IPS DF 4.7 (cell line): Measurements from ENCODE around the gene FXYD6.

Experiments used
- DNase-seq: peaks from one replicate; pipeline ENCODE4 v3.0.0-alpha.2; 2013; ENCODE audit warnings: low spot score; ENCODE audit errors: extremely low read depth

The FXYD6 gene

GRCh38 chr11:117795638-117796455 is 80.6 kb downstream of the FXYD6 start:
- no peak for DNase-seq

DNA sequence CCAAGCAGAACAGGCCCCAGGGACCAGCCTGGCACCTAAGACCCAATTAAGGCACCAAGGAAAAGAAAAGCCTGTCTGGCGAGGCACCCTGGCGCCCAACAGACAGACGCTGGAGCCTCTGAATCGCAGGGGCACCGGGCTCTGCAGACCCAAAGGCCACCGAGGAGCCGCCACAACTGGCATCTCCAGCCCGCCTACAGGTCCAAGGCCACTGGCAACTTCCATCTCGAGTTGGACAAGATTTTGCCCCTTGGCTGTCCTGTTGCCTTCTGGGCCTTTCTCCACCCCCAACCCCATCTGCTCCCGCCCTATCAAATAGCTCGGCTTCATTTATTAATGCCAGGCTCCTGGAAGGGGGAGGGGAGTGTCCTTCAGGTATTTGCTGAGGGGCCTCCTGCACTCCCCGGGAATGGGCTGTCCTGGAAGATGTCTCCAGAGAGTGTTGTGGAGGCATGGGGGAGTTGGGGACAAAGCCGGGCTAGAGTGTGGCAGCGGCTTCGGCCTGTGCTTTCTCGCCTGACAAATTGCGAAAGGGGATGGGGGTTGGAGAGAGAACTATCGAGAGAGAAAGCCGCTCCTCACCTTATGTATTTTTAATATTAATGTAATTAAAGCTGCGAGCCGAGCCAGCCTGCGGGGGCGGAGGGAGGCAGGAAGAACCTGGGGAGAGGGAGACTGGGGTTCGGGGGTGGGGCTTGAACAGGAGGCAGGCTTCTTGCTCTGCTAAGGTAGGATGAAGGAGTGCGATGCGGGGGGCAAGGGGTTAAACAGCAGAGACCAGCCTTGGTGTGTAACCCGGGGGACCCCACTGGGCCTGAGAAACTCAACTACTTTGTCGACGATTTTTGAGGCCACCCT is 81.5 kb downstream of the FXYD6 start:
- DNase-seq, result no peak

GRCh38 chr11:117794135-117794534 is 82.3 kb downstream of the FXYD6 start:
- DNase-seq, result no peak

- no peak for DNase-seq
Observed at GRCh38 chr11:117793583-117793982, 82.9 kb downstream of the FXYD6 start.

- DNase-seq, result no peak
Observed at GRCh38 chr11:117792992-117793391, 83.5 kb downstream of the FXYD6 start.

GRCh38 chr11:117792241-117792640 is 84.2 kb downstream of the FXYD6 start:
- no peak for DNase-seq

DNA sequence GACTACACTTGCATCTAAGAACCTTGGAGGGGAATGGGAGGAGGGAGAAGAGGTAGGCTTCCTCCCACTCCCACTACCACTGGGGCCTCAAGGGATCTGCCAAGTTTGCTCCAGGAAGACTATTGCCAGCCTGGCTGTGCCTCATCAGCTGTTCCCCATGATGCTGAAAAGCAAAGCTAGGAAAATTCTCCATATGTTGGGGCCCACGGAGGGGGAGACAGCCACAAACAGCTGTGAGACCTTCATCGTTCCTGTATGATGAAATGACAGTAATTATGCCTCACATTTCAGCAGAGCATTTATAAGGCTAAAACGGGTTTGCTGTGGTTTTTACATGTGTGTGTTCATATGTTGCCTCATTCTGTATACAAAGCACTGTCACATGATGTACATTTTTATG is 86.2 kb downstream of the FXYD6 start:
- DNase-seq, result no peak

- DNase-seq, result no peak
Observed at GRCh38 chr11:117789241-117789640, 87.2 kb downstream of the FXYD6 start.
